HG02884 (cell line): ENCODE data around the gene ZSWIM4.

Experiments used
- ATAC-seq: cut with Tn5 transposase; IDR thresholded peaks from one replicate; pipeline ENCODE4 v1.9.1; 2021; ENCODE audit warnings: mild to moderate bottlenecking, moderate library complexity; ENCODE audit not compliant: unreplicated experiment

The ZSWIM4 gene

DNA sequence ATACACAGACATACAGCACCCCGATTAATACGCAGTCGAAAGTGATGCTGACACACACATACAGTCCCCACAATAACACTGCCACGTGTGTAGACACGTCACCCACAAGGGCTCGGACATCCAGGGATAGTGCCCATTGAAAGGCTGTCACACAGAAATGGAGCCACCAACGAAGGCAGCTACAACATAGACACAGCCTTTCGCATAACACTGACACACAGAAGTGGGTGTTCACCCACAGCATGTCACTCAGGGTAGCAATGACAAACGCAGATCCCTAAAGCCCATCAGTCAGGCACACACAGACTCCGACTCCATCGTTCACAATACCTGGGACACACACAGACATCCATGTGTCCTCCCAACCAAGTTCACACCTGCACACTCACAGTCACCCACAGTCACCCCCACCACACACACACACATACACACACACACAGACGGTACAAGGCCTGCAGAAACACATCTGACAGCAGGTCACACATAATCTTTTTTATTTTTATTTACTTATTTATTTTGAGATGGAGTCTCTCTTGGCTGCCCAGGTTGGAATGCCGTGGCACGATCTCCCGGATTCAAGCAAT is 71.3 kb downstream of the ZSWIM4 start:
- ATAC-seq: no peak

DNA sequence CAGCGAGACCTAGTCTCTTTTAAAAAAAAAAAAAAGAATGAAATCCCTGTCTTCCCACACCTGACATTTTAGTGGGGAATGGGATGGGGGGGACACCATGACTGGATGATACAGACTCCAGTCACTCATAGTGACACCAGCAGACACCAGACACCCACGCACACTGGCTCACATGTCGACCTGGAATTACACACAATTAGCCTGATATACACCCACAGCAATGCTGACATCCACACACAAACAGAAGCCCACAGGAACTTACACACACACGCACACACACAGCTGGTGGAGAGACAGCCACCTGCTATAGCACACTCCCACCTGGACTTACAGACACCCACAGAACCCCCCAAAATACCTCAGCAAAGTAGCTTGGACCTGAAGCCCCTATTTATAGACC is 73.4 kb downstream of the ZSWIM4 start:
- ATAC-seq: no peak

DNA sequence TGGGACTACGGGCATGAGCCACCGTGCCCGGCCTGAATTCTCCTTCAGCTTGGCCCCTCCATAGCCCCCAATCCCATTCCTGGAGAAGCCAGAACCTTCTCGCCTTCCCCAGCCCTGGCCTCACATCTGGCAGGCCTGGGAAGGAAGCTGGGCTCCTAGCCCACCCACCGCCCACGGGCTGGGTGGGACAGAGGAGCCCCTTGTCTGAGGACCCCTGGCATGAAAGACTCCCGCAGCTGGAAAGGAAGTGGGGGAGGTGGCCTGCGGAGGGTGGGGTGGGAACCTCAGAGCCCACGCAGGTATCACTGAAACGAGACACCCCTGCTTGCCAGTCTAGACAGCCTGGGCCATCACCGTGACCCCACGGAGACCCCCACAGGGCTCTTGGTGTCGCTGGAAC is 74.0 kb downstream of the ZSWIM4 start:
- ATAC-seq: no peak

DNA sequence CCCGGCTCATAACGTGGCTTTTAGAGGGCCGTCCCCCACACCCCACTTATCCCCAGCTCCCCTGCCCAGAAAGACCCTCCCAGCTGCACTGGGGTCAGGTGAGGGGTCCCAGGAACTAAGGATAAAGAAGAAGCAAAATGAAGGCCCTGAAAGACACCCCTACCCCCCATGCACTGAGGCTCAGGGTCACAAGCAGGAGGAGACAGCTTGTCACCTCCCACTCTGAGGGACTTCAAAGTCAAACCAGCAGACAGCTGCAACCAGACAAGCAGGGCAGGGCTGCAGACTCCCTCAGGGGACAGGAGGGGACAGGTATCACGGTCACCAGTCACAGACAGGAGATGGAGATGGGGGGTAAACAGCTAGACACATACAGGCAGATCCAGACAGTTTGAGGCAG is 75.6 kb downstream of the ZSWIM4 start:
- ATAC-seq: no peak

DNA sequence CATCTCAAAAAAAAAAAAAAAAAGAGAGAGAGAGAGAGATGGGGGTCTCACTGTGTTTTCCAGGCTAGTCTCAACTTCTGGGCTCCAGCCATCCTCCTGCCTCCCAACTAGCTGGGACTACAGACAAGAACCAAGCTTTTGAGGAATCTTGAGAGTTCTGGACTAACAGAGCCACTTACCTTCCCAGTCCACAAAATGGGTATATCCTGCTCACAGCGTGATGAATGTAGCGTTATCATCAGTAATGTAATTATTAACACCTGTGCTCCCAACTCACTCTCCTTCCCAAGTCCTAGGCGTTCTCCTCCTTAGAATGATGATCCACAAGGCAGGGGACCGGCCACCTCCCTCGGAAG is 77.1 kb downstream of the ZSWIM4 start:
- ATAC-seq: no peak

DNA sequence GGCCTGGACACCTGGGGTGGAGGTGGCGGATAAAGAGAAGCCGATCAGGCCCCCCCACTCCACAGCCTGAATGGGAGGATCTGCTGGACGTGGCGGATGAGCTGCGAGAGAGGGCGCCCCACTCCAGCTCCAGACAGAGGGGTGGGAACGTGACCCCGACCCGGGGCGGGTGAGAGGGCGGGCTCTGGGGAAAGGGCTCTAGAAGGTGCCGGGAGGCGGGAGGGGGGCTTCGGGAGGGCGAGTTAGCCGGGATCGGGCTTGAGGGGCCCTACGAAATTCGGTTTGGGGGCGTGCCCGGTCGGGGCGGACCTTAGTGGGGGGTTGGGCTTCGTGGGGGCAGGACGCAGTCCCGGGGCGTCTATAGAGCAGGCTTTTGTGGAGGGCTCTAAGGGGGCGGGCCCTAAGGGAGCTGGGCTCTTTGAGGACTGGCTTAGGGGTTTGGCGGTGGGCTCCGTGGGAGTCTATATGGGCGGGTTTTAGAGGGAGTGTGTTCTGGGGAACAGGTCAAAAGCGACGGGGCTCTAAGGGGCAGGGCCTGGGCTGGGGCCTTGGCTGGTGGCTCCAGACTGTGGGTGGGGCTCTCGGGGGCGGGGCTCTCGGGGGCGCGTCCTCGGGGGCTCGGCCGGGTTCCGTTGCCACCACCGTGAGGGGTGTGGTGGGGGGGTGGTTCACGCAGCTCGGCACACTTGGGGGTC is 77.6 kb downstream of the ZSWIM4 start:
- no peak for ATAC-seq

DNA sequence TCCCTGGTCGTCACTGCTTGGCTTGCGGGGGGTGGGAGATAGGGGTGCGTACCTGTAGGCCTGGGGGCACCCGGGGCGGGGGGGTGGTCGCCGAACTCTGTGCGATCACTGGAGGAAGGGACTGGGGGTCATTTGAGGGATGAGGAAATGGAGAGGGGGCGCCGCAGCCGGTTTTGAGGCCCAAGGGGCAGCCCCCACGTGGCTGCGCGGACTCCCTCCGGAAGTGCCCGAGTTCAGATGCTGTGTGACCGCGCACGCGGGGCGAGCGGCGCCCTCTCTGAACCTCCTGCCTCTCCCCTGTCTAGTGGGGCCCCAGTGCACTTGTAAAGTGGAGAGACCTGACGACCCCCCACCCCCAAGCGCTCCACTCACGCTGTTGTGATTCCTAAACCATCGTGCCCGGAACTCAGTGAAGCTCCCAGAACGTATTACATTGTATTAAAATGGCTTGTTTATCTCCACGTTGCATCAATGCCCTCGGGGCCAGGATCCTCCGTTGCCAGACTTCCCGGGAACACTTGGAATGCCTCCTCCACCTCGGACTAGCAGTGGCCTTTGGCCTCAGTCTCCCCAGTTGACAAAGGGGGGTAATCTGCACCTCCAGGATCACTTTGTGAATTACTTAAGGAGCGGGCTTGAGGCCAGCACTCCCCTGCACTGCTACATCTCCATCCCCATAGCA is 78.7 kb downstream of the ZSWIM4 start:
- no peak for ATAC-seq

DNA sequence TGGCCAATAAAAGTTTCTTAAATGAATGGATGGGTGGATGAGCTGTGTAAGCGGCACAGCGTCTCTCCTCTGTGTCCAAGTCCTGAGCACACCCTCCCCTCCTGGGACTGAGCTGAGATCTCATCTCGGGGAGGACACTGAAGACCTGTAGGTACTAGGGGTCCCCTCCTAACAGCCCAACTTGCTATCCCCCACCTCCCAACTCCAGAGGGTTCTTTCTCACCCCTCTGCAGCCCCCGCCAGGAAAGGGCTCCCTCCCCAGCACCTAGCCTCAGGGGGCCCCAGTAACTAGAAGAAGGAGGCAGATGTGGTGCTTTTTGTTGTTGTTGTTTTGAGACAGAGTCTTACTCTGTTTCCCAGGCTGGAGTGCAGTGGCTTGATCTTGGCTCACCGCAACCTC is 80.6 kb downstream of the ZSWIM4 start:
- no peak for ATAC-seq

DNA sequence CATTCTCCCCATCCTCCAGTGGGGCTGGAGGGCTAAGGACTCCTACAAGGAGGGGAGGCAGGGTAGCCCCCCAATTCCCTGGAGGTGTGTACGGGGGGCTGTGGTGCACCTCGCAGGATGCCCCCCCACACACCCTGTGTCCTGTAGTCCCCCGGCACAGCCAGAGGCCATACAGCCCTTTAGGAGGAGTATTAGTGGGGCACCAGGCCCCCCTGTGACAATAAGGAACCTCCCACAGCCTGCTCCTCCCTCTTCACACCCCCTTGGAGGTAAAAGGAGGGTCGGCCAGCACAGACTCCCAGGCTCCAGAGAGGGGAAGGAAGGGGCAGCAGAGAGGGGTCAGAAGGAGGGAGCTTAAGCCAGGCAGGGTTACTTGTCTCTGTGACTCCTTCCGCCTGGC is 81.6 kb downstream of the ZSWIM4 start, which contains the start of gene NANOS3:
Gene NANOS3, plus strand, starts transcription at position 301 of the 400 bp plus-strand sequence. CDS start 115 bp downstream, outside the sequence.
- ATAC-seq: no peak

DNA sequence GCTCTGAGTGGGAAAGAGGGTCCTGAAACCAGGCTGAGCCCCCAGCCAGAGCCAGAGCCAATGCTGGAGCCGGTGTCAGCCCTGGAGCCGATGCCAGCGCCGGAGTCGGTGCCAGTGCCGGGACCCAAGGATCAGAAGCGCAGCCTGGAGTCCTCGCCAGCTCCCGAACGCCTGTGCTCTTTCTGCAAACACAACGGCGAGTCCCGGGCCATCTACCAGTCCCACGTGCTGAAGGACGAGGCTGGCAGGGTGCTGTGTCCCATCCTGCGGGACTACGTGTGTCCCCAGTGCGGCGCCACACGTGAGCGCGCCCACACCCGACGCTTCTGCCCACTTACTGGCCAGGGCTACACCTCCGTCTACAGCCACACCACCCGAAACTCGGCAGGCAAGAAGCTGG is 82.1 kb downstream of the ZSWIM4 start:
- ATAC-seq: no peak

DNA sequence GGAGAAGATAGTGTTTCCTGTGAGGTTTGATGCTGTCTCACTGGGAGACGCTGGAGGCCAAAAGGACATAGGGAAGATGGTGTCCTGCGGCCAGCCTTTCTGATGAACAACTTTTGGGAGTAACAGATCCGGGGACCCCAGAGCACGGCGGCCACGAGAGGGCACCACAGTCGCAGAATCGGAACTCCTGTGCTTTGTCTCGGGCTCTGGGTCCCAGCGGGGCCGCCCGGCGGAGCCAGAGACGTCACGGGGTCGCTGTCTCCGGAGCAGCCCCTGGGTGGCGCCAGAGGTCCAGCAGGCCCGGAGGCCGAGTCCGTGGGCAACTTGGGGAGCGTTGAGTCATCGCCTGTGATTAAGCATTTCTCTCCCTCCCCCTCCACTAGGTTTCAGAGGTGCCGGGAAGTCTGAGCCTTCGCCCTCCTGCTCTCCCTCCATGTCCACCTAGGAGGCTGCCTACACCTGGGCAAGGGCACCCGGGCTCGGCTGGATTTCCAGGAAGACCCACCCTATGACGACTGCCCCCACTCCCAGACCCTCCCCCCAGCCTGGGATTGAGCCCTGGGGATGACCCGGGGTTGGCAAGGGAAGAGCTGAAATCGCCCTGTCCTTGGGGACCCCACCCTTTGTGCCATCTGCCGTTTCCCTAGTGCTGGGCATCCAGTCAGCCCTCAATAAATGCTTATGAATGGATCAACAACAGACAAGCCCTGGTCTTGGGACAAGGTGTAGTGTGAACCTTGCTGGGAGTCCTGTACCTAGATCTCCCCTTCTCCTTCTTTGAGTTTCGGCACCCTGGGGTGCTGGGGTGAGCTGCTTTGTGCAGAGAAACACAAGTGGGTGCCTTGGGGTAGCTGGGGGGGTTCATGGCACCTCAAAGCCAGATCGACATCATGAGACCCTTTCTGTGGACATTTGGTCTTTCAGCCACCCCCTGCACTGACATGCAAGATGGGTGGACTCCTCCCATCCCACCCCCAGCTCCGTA is 85.1 kb downstream of the ZSWIM4 start:
- peak; percentile 66 for ATAC-seq

DNA sequence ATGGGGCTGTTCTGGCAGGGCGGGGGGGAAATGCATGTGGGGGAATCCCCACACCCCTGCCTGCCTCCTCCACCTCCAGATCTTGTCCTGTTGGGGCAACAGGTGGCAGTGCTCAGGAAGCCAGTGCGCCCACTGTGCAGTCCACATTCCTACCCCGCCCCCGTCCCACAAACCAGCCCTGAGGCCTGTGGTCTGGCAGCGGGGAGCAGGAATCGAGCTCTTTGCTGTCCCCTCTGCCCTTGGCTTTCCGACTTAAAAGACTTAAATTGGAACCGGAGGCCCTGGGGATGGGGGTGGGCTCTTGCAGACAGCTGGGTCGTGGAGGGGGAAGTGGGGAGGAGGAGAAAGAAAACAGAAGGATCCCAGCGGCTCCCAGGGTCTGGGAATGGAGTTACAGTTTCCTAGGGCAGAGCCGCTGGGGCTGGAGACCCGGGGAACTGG is 86.0 kb downstream of the ZSWIM4 start:
- no peak for ATAC-seq
